H9 (cell line): ENCODE measurements around the gene THSD7B. TPM values are rescaled to one million over a fixed set of nuclear protein-coding genes. Genes with fewer than 3 reads are reported as not detected.

Experiments used
- DNase-seq: peaks from one replicate; pipeline ENCODE4 v3.0.0-alpha.2; 2017
- H2AFZ ChIP-seq: one replicate; pipeline ENCODE4 v1.6.1; 2013; ENCODE audit warnings: mild to moderate bottlenecking, low read length, control low read depth, moderate library complexity
- H2AK5ac ChIP-seq: 2 replicates; pipeline ENCODE4 v1.6.1; 2013; ENCODE audit warnings: low read length, control low read depth, mixed read lengths; ENCODE audit not compliant: insufficient read length
- H2BK120ac ChIP-seq: one replicate; pipeline ENCODE4 v1.6.1; 2013; ENCODE audit warnings: low read depth, mild to moderate bottlenecking, low read length, control low read depth, inconsistent platforms; ENCODE audit not compliant: poor library complexity, severe bottlenecking
- H2BK12ac ChIP-seq: 2 replicates; pipeline ENCODE4 v1.6.1; 2013; ENCODE audit warnings: low read length, control low read depth, mixed read lengths, low read depth; ENCODE audit not compliant: insufficient read length
- H2BK15ac ChIP-seq: 2 replicates; pipeline ENCODE4 v1.6.1; 2013; ENCODE audit warnings: low read depth, low read length, control low read depth
- H2BK20ac ChIP-seq: one replicate; pipeline ENCODE4 v1.6.1; 2013; ENCODE audit warnings: low read depth, mild to moderate bottlenecking, low read length, control low read depth, inconsistent platforms; ENCODE audit not compliant: poor library complexity, severe bottlenecking
- H2BK5ac ChIP-seq: 2 replicates; pipeline ENCODE4 v1.6.1; 2013; ENCODE audit warnings: low read length, control low read depth, mixed read lengths; ENCODE audit not compliant: insufficient read length
- H3K14ac ChIP-seq: 2 replicates; pipeline ENCODE4 v1.6.1; 2013; ENCODE audit warnings: low read length, control low read depth; ENCODE audit not compliant: insufficient read depth
- H3K18ac ChIP-seq: 2 replicates; pipeline ENCODE4 v1.6.1; 2013; ENCODE audit warnings: low read depth, mild to moderate bottlenecking, mixed read lengths, low read length, control low read depth; ENCODE audit not compliant: insufficient read length
- H3K23ac ChIP-seq: 2 replicates; pipeline ENCODE4 v1.6.1; 2013; ENCODE audit warnings: low read length, control low read depth, mixed read lengths, low read depth; ENCODE audit not compliant: insufficient read length
- H3K23me2 ChIP-seq: 2 replicates; pipeline ENCODE4 v1.6.1; 2013; ENCODE audit warnings: low read depth, mild to moderate bottlenecking, mixed read lengths, low read length, control low read depth; ENCODE audit not compliant: insufficient read length, poor library complexity, severe bottlenecking
- H3K27ac ChIP-seq: 2 replicates; pipeline ENCODE4 v1.5.1; 2013; ENCODE audit warnings: low read length, control low read depth, mixed read lengths, low read depth; ENCODE audit not compliant: insufficient read length
- H3K27me3 ChIP-seq: 2 replicates; pipeline ENCODE4 v1.6.1; 2013; ENCODE audit warnings: low read length, control low read depth, inconsistent platforms; ENCODE audit not compliant: insufficient read depth
- H3K4ac ChIP-seq: 2 replicates; pipeline ENCODE4 v1.6.1; 2013; ENCODE audit warnings: low read depth, mild to moderate bottlenecking, control low read depth, inconsistent platforms, low read length, moderate library complexity
- H3K4me1 ChIP-seq: 2 replicates; pipeline ENCODE4 v1.6.1; 2013; ENCODE audit warnings: low read length, control low read depth, inconsistent platforms; ENCODE audit not compliant: insufficient read depth
- H3K4me2 ChIP-seq: 2 replicates; pipeline ENCODE4 v1.6.1; 2013; ENCODE audit warnings: low read length, control low read depth, mixed read lengths; ENCODE audit not compliant: insufficient read length, insufficient read depth
- H3K56ac ChIP-seq: 2 replicates; pipeline ENCODE4 v1.6.1; 2013; ENCODE audit warnings: low read depth, mild to moderate bottlenecking, mixed read lengths, low read length, control low read depth; ENCODE audit not compliant: insufficient read length
- H3K79me1 ChIP-seq: 2 replicates; pipeline ENCODE4 v1.6.1; 2013; ENCODE audit warnings: low read depth, mild to moderate bottlenecking, moderate library complexity, low read length, control low read depth, inconsistent platforms; ENCODE audit not compliant: insufficient read depth, poor library complexity, severe bottlenecking
- H3K79me2 ChIP-seq: 2 replicates; pipeline ENCODE4 v1.6.1; 2013; ENCODE audit warnings: low read length, control low read depth, inconsistent platforms; ENCODE audit not compliant: insufficient read depth
- H3K9ac ChIP-seq: 2 replicates; pipeline ENCODE4 v1.6.1; 2013; ENCODE audit warnings: low read length, control low read depth, mixed read lengths; ENCODE audit not compliant: insufficient read length; ENCODE audit errors: extremely low read depth
- H3K9me3 ChIP-seq: one replicate; pipeline ENCODE4 v1.6.1; 2013; ENCODE audit warnings: low read depth, low read length, inconsistent platforms; ENCODE audit not compliant: control insufficient read depth
- H3T11ph ChIP-seq: one replicate; pipeline ENCODE4 v1.6.1; 2013; ENCODE audit warnings: mild to moderate bottlenecking, low read length, control low read depth, inconsistent platforms
- H4K20me1 ChIP-seq: one replicate; pipeline ENCODE4 v1.6.1; 2013; ENCODE audit not compliant: control insufficient read depth, insufficient read length, insufficient read depth
- H4K5ac ChIP-seq: 2 replicates; pipeline ENCODE4 v1.6.1; 2013; ENCODE audit warnings: low read depth, mild to moderate bottlenecking, mixed read lengths, low read length, control low read depth; ENCODE audit not compliant: insufficient read length
- H4K8ac ChIP-seq: replicated peaks from 2 replicates; pipeline ENCODE4 v1.6.1; 2013; ENCODE audit warnings: low read length, control low read depth, mixed read lengths, low read depth; ENCODE audit not compliant: insufficient read length
- H4K91ac ChIP-seq: 2 replicates; pipeline ENCODE4 v1.6.1; 2013; ENCODE audit warnings: low read depth, mild to moderate bottlenecking, moderate library complexity, mixed read lengths, low read length, control low read depth; ENCODE audit not compliant: insufficient read length
- H3K27ac Mint-ChIP-seq, 3 experiments: 2 replicates in 2 of 3; 3 replicates in 1 of 3; pipeline ENCODE4 v1.8.0; 2020 to 2021; ENCODE audit warnings: mixed read lengths in 3 of 3, mild to moderate bottlenecking in 1 of 3, moderate library complexity in 1 of 3
- H3K27me3 Mint-ChIP-seq: 2 replicates; pipeline ENCODE4 v1.8.0; 2021; ENCODE audit warnings: low read depth, mild to moderate bottlenecking, moderate library complexity, mixed read lengths
- H3K36me3 Mint-ChIP-seq, 3 experiments: 2 replicates in 2 of 3; 3 replicates in 1 of 3; pipeline ENCODE4 v1.8.0; 2020 to 2021; ENCODE audit warnings: low read depth in 3 of 3, mixed read lengths in 3 of 3; ENCODE audit not compliant: insufficient read depth in 1 of 3
- H3K4me1 Mint-ChIP-seq, 2 experiments: 2 replicates each; pipeline ENCODE4 v1.8.0; 2020; ENCODE audit warnings: mixed read lengths in 2 of 2
- H3K4me3 Mint-ChIP-seq, 2 experiments: 2 replicates in 1 of 2; 3 replicates in 1 of 2; pipeline ENCODE4 v1.8.0; 2020 to 2021; ENCODE audit warnings: mild to moderate bottlenecking in 2 of 2, mixed read lengths in 2 of 2, moderate library complexity in 1 of 2
- H3K9me3 Mint-ChIP-seq, 2 experiments: 2 replicates in 1 of 2; 3 replicates in 1 of 2; pipeline ENCODE4 v1.8.0; 2020; ENCODE audit warnings: mild to moderate bottlenecking in 2 of 2, mixed read lengths in 2 of 2, moderate library complexity in 1 of 2
- WGBS: extraction: QIAGEN DNeasy Blood & Tissue Kit; methylation state at CpG from one replicate; pipeline ENCODE4 v1.1.7; 2013; ENCODE audit warnings: missing lambda C conversion rate, low lambda C conversion rate, mixed read lengths; ENCODE audit not compliant: insufficient read length; ENCODE audit errors: extremely low coverage; 5-methylcytosine and 5-hydroxymethylcytosine counted together
- total RNA-seq: library from RNA; stranded (reverse); gene quantifications from 2 replicates; pipeline ENCODE4 v1.2.1, GENCODE V29; 2021
- TF ChIP-seq, protein P1 (sequence below): fragments of 200-600 bp; sonication (generic); conservative IDR thresholded peaks from 3 replicates; pipeline ENCODE4 v1.8.0; 2021; ENCODE audit warnings: antibody characterized with exemption, mild to moderate bottlenecking

The THSD7B gene
- total RNA-seq, 1 experiment from 2014 or later, result 0.85 TPM

DNA sequence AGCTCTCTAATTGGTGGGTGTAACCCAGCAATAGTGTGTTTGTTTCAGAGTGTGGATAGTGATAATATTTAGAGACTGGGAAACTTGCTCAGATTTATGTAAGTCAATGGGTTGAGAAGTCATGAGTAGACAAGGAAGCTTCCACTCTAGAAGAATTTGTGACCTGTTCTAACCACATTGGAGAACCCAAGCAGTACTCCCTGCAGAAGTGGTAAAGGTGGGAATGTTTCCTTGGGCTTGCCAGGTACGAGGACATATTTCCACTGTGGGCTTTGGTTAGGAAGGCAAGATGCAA is 350.4 kb downstream of the THSD7B start:
- no peak overlapping the region for H2BK5ac ChIP-seq
- H3K27me3 ChIP-seq, result no peaks in the 10 kb centered on the region
- no peak overlapping the region for H3K27ac ChIP-seq
- no peaks in the 10 kb centered on the region for H3K23me2 ChIP-seq
- H3K18ac ChIP-seq, result no peak overlapping the region
- H3K4ac ChIP-seq, result no peak overlapping the region
- TF ChIP-seq, protein P1, sequence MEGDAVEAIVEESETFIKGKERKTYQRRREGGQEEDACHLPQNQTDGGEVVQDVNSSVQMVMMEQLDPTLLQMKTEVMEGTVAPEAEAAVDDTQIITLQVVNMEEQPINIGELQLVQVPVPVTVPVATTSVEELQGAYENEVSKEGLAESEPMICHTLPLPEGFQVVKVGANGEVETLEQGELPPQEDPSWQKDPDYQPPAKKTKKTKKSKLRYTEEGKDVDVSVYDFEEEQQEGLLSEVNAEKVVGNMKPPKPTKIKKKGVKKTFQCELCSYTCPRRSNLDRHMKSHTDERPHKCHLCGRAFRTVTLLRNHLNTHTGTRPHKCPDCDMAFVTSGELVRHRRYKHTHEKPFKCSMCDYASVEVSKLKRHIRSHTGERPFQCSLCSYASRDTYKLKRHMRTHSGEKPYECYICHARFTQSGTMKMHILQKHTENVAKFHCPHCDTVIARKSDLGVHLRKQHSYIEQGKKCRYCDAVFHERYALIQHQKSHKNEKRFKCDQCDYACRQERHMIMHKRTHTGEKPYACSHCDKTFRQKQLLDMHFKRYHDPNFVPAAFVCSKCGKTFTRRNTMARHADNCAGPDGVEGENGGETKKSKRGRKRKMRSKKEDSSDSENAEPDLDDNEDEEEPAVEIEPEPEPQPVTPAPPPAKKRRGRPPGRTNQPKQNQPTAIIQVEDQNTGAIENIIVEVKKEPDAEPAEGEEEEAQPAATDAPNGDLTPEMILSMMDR, result no peak
- H4K5ac ChIP-seq, result no peak overlapping the region
- no peak overlapping the region for H3K23ac ChIP-seq
- H3K36me3 Mint-ChIP-seq, result no peaks in the 10 kb centered on the region
- H3K4me2 ChIP-seq, result no peak overlapping the region
- H3K9me3 ChIP-seq, result no peaks in the 10 kb centered on the region
- H2BK20ac ChIP-seq, result no peak overlapping the region
- no peak for DNase-seq
- no peaks in the 10 kb centered on the region for H3K27me3 Mint-ChIP-seq
- no peaks in the 10 kb centered on the region for H3K9me3 Mint-ChIP-seq
- no peak overlapping the region for H4K91ac ChIP-seq
- H3K14ac ChIP-seq, result no peak overlapping the region
- no peak overlapping the region for H2BK12ac ChIP-seq
- H4K20me1 ChIP-seq, result no peaks in the 10 kb centered on the region
- no peak overlapping the region for H2AK5ac ChIP-seq
- no peak overlapping the region for H3K56ac ChIP-seq
- H3K27ac Mint-ChIP-seq, result no peak overlapping the region
- no peak overlapping the region for H2AFZ ChIP-seq
- no peak overlapping the region for H2BK120ac ChIP-seq
- H3K9ac ChIP-seq, result no peak overlapping the region
- H3K4me1 Mint-ChIP-seq, result no peaks in the 10 kb centered on the region
- no peak overlapping the region for H3K4me3 Mint-ChIP-seq
- no peak overlapping the region for H4K8ac ChIP-seq
- H2BK15ac ChIP-seq, result no peak overlapping the region
- H3K79me1 ChIP-seq, result no peaks in the 10 kb centered on the region
- H3T11ph ChIP-seq, result no peak overlapping the region
- WGBS, result no CpG with 5 or more reads among the region's 1 CpG
- no peaks in the 10 kb centered on the region for H3K79me2 ChIP-seq
- no peaks in the 10 kb centered on the region for H3K4me1 ChIP-seq
